KOPT-K1 (cell line): ENCODE measurements around the gene MAN1B1.

ENCODE experiments used
- H3K27ac ChIP-seq: fragments of 200-600 bp; sonication (generic); 2 replicates; pipeline ENCODE4 v1.5.1; 2016; ENCODE audit warnings: antibody characterized with exemption, mild to moderate bottlenecking, low read depth, low read length; ENCODE audit not compliant: poor library complexity, severe bottlenecking
- H3K36me3 ChIP-seq: fragments of 200-600 bp; sonication (generic); 2 replicates; pipeline ENCODE4 v1.5.1; 2017; ENCODE audit warnings: antibody characterized with exemption, mild to moderate bottlenecking, low read length, moderate library complexity; ENCODE audit not compliant: insufficient read depth
- H3K9me3 ChIP-seq: fragments of 200-600 bp; sonication (generic); 2 replicates; pipeline ENCODE4 v1.5.1; 2017; ENCODE audit warnings: antibody characterized with exemption, low read length, mild to moderate bottlenecking; ENCODE audit not compliant: insufficient read depth, poor library complexity, severe bottlenecking

MAN1B1 gene

DNA sequence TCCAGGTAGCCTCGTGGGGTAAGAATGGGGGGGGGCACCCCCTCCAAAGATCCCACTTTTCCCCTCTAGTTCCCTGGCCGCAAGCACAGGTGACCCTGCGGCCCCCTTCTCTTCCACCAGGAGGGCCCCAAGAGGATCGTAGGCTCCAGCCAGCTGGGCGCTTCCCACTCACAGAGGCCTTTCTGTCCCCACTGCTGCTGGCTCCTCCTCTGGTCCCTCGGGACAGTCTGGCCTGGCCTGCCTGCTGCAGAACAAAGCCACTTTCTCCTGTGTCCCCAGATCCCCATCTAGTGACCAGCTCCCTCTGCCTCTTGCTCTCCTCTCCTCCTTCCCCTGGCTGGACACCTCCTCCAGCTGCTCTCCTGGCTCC is 15.9 kb upstream of the MAN1B1 start:
- H3K27ac ChIP-seq: peak overlapping the region; percentile 37
- no peaks in the 10 kb centered on the region; the same call in 1 of the 2 replicates for H3K36me3 ChIP-seq
- no peaks in the 10 kb centered on the region for H3K9me3 ChIP-seq

DNA sequence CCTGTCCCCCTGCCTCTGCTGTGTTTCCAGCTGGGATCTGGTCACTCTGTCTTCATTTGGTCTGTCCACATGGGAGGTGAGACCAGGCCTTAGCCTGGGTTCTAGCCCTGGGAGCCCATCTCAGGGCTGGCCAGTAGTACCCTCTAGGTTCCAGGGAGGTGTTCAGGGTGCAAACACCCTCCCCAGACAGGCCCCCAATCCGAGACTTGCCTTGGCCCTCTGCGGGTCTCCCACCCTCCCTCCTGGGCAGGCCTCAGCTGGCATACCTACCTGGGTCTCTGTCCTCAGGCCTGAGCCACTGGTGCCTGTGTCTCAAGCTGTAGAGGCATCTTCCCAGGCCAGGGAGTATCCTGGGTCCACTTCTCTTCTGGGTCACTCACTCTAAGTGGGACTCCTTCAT is 15.5 kb upstream of the MAN1B1 start:
- H3K9me3 ChIP-seq: no peaks in the 10 kb centered on the region
- H3K27ac ChIP-seq: peak overlapping the region; percentile 37
- no peaks in the 10 kb centered on the region; the same call in 1 of the 2 replicates for H3K36me3 ChIP-seq

GRCh38 chr9:137073992-137074399 is 12.8 kb upstream of the MAN1B1 start:
- no peaks in the 10 kb centered on the region for H3K36me3 ChIP-seq
- no peak overlapping the region for H3K27ac ChIP-seq
- no peaks in the 10 kb centered on the region for H3K9me3 ChIP-seq

- Histone ChIP-seq H3K36me3 (no peaks in the 10 kb centered on the region), H3K9me3 (no peaks in the 10 kb centered on the region), H3K27ac (no peak overlapping the region)
Observed at GRCh38 chr9:137074657-137075274, 12.0 kb upstream of the MAN1B1 start.

GRCh38 chr9:137075275-137075775 is 11.5 kb upstream of the MAN1B1 start:
- no peak overlapping the region for H3K27ac ChIP-seq
- H3K36me3 ChIP-seq: no peaks in the 10 kb centered on the region
- no peaks in the 10 kb centered on the region for H3K9me3 ChIP-seq

GRCh38 chr9:137076636-137077009 is 10.2 kb upstream of the MAN1B1 start:
- H3K27ac ChIP-seq: no peak overlapping the region
- no peaks in the 10 kb centered on the region for H3K9me3 ChIP-seq
- H3K36me3 ChIP-seq: no peaks in the 10 kb centered on the region

DNA sequence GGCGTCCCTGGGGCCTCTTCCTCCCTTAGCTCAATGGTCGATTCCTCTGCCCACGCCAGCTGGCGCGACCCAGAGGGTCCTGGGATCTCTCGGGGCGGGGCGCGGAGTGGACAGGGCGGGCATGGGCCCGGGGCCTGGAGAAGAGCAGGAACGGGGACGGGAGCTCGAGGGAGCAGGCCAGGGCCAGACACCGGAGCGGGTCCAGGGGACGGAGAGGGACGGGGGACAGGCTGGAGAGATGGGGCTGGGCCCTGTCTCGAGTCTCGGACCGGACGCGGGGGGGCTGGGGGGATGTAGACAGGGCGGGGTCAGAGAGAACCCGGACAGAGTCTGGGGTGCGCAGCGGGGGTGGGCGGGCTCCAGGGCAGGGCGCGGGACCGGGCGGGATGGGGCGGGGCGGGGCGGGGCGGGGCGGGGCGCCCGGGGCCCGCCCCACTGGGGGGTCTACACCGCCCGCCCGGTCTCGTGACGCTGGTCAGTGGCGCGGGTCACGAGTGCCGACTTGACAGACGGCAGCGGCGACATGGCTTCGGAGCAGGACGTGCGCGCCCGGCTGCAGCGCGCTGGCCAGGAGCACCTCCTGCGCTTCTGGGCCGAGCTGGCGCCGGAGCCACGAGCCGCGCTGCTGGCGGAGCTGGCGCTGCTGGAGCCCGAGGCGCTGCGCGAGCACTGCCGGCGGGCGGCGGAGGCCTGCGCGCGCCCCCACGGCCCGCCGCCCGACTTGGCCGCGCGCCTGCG is 9.6 kb upstream of the MAN1B1 start, which contains the start of gene UAP1L1:
TSS of gene UAP1L1 (plus strand) at position 508 of the 738 bp plus-strand sequence. CDS start at position 524, 16 bp downstream.
- Histone ChIP-seq H3K27ac (no peak within 1 kb of the TSS), H3K9me3 (no peaks in the 10 kb centered on the region), H3K36me3 (no peaks in the 10 kb centered on the region)

- Histone ChIP-seq H3K36me3 (no peaks in the 10 kb centered on the region), H3K27ac (no peak overlapping the region), H3K9me3 (no peaks in the 10 kb centered on the region)
Observed at GRCh38 chr9:137077758-137078693, 8.8 kb upstream of the MAN1B1 start.

GRCh38 chr9:137078701-137079400 is 7.9 kb upstream of the MAN1B1 start:
- Histone ChIP-seq H3K9me3 (no peaks in the 10 kb centered on the region), H3K36me3 (no peaks in the 10 kb centered on the region), H3K27ac (no peak overlapping the region)

DNA sequence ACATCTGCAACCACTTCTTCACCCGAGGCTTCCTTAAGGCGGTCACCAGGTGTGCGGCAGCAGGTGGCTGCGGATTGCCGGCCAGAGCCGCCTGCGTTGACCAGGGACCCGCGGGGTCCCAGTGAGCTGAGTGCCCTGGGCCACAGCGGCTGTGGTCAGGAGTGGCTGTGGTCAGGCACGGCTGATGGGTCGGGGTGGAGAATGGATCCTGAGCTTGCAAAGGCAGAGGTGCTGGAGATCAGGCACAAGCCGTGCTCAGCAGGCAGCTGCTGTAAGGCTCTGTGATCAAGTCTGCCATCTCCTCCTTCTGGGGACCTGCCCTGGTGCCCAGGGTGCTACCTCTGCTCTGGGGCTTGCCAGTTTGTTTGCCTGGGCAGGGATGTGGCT is 7.4 kb upstream of the MAN1B1 start:
- Histone ChIP-seq H3K36me3 (no peaks in the 10 kb centered on the region), H3K27ac (no peak overlapping the region)

GRCh38 chr9:137080260-137081122 is 6.3 kb upstream of the MAN1B1 start:
- Histone ChIP-seq H3K36me3 (no peaks in the 10 kb centered on the region), H3K9me3 (no peaks in the 10 kb centered on the region), H3K27ac (no peak overlapping the region)

More for the DNA sequence above, 7.4 kb upstream of the MAN1B1 start:
- no peaks in the 10 kb centered on the region for H3K9me3 ChIP-seq

- H3K27ac ChIP-seq: no peak overlapping the region
- H3K36me3 ChIP-seq: no peaks in the 10 kb centered on the region
- H3K9me3 ChIP-seq: no peaks in the 10 kb centered on the region
Observed at GRCh38 chr9:137082222-137082924, 4.4 kb upstream of the MAN1B1 start.

GRCh38 chr9:137082925-137083290 is 3.9 kb upstream of the MAN1B1 start:
- Histone ChIP-seq H3K36me3 (no peaks in the 10 kb centered on the region), H3K27ac (no peak overlapping the region), H3K9me3 (no peaks in the 10 kb centered on the region)
